Measurements from ENCODE around the gene ULBP2. TPM values are rescaled to one million over a fixed set of nuclear protein-coding genes. Genes with fewer than 3 reads are reported as not detected.
"Not testable (repeated sequence)": the region's sequence is repeated elsewhere in the genome, so short reads cannot be mapped to it uniquely, and the experiment has no call there.

The ULBP2 gene
- total RNA-seq, 2 experiments from 2014 or later, result 1.8 to 1.9 TPM

DNA sequence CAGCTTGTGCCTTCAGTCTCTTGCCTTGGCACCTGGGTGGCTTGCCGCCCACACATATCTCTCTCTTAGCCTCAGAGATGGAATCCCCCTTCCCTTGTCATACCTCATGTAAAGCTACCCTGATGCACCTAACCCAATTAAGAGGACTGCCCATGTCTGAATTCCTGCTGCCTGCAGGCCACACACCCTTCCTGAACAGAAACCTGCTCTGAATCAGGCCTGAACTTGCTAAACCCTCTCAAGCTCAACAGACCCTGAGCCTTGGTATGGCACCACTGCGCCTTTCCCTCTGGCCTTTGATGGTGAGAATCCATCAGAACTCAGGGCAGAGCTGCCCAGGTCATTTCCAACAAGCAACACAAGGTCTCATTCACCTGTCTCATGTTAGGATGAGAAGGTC lies 24.1 kb upstream of the ULBP2 start:
- Mint-ChIP-seq H3K4me3 (no peak overlapping the region), H3K4me1 (ENCODE audit: low read depth) (peaks cover 5% of the 10 kb centered on the region), H3K27me3 (peaks cover 64% of the 10 kb centered on the region), H3K9me3 (no peaks in the 10 kb centered on the region), H3K27ac (no peak overlapping the region), H3K36me3 (ENCODE audit: low read depth) (no peaks in the 10 kb centered on the region)
- ChIA-PET CTCF (no interaction called here), POLR2A (no interaction called here)
- Histone ChIP-seq H3K36me3 (ENCODE audit: insufficient read depth, low read length) (no peaks in the 10 kb centered on the region), H3K4me1 (ENCODE audit: insufficient read depth, low read length) (peaks cover 4% of the 10 kb centered on the region), H3K27me3 (ENCODE audit: control insufficient read depth in 1 of 2, insufficient read depth in 2 of 2, low read length in 2 of 2) (peaks cover 17 to 20% of the 10 kb centered on the region in 2 experiments), H3K4me3 (ENCODE audit: low read length) (no peak overlapping the region), H3K27ac (ENCODE audit: low read depth in 1 of 2, low read length in 2 of 2) (no peak overlapping the region), H3K9me3 (ENCODE audit: control insufficient read depth in 1 of 2, insufficient read depth in 1 of 2, low read length in 2 of 2) (peaks cover 0 to 2% of the 10 kb centered on the region in 2 experiments)
- no peak for TF ChIP-seq CTCF (IDR thresholded peaks at IDR 0.05)
- intact Hi-C loops (cut with DNase I, micrococcal nuclease), result no loop called here
- DNase-seq, result no peak
- no peak for ATAC-seq (ENCODE audit: poor library complexity)

- ChIA-PET POLR2A (no interaction called here), CTCF (no interaction called here)
- ATAC-seq (ENCODE audit: poor library complexity) (no peak), DNase-seq (no peak)
- Histone ChIP-seq H3K27me3 (ENCODE audit: control insufficient read depth in 1 of 2, insufficient read depth in 2 of 2, low read length in 2 of 2) (peaks cover 23 to 26% of the 10 kb centered on the region in 2 experiments), H3K36me3 (ENCODE audit: insufficient read depth, low read length) (no peaks in the 10 kb centered on the region), H3K27ac (ENCODE audit: low read depth in 1 of 2, low read length in 2 of 2) (no peak overlapping the region), H3K4me3 (ENCODE audit: low read length) (no peak overlapping the region), H3K9me3 (ENCODE audit: control insufficient read depth in 1 of 2, insufficient read depth in 1 of 2, low read length in 2 of 2) (peaks cover 0 to 5% of the 10 kb centered on the region in 2 experiments), H3K4me1 (ENCODE audit: insufficient read depth, low read length) (peaks cover 10% of the 10 kb centered on the region)
- H3K4me3 Mint-ChIP-seq, result no peak overlapping the region
- peaks cover 64% of the 10 kb centered on the region for H3K27me3 Mint-ChIP-seq
- H3K27ac Mint-ChIP-seq, result no peak overlapping the region
- H3K4me1 Mint-ChIP-seq (ENCODE audit: low read depth), result peaks cover 12% of the 10 kb centered on the region
- no peaks in the 10 kb centered on the region for H3K36me3 Mint-ChIP-seq (ENCODE audit: low read depth)
- no peak for TF ChIP-seq CTCF (IDR thresholded peaks at IDR 0.05)
- no peaks in the 10 kb centered on the region for H3K9me3 Mint-ChIP-seq
- intact Hi-C loops (cut with DNase I, micrococcal nuclease), result no loop called here
These were observed 23.5 kb upstream of the ULBP2 start for GRCh38 chr6:149918151-149918905.

GRCh38 chr6:149919126-149919833 lies 22.5 kb upstream of the ULBP2 start:
- H3K27ac Mint-ChIP-seq; DNase-seq; H3K4me3 ChIP-seq (ENCODE audit: low read length); H3K27ac ChIP-seq (ENCODE audit: low read depth in 1 of 2, low read length in 2 of 2); intact Hi-C loops (cut with DNase I, micrococcal nuclease); H3K36me3 Mint-ChIP-seq (ENCODE audit: low read depth); ATAC-seq (ENCODE audit: poor library complexity); H3K36me3 ChIP-seq (ENCODE audit: insufficient read depth, low read length); POLR2A ChIA-PET; H3K4me3 Mint-ChIP-seq; CTCF ChIA-PET; H3K9me3 Mint-ChIP-seq: not testable (repeated sequence)
- H3K27me3 ChIP-seq (ENCODE audit: control insufficient read depth in 1 of 2, insufficient read depth in 2 of 2, low read length in 2 of 2), result peaks cover 26 to 35% of the 10 kb centered on the region in 2 experiments
- peaks cover 16% of the 10 kb centered on the region for H3K4me1 Mint-ChIP-seq (ENCODE audit: low read depth)
- peaks cover 0 to 11% of the 10 kb centered on the region in 2 experiments for H3K9me3 ChIP-seq (ENCODE audit: control insufficient read depth in 1 of 2, insufficient read depth in 1 of 2, low read length in 2 of 2)
- H3K4me1 ChIP-seq (ENCODE audit: insufficient read depth, low read length), result peaks cover 16% of the 10 kb centered on the region
- H3K27me3 Mint-ChIP-seq, result peaks cover 64% of the 10 kb centered on the region

Measured in CD4-positive, alpha-beta T cell (primary cell).